Tibial artery (tissue), 4 donors: ENCODE data around the gene IL37.

Experiments
- DNase-seq, 2 donors: peaks; one replicate each; pipeline ENCODE4 v3.0.0-alpha.2; 2019
- H3K27ac ChIP-seq, 2 donors: fragments of 200-600 bp; sonication (generic) in 1 of 2; 1 replicate in 1 of 2; 2 replicates in 1 of 2; pipeline ENCODE4 v1.5.1; 2018 to 2019; ENCODE audit warnings: mild to moderate bottlenecking in 1 of 2
- H3K27me3 ChIP-seq, 2 donors: fragments of 200-600 bp; sonication (generic) in 1 of 2; one replicate each; pipeline versions ENCODE4 v1.5.1 to v1.6.0; 2016 to 2019
- H3K36me3 ChIP-seq, 3 donors: fragments of 200-600 bp; sonication (generic) in 2 of 3; one replicate each; pipeline ENCODE4 v1.5.1; 2016 to 2019; ENCODE audit warnings: mild to moderate bottlenecking in 2 of 3
- H3K4me1 ChIP-seq, 4 donors: fragments of 200-600 bp; sonication (generic) in 2 of 4; 1 replicate in 3 of 4; 2 replicates in 1 of 4; pipeline ENCODE4 v1.5.1; 2016 to 2019
- H3K4me3 ChIP-seq, 2 donors: fragments of 200-600 bp; sonication (generic) in 1 of 2; 1 replicate in 1 of 2; 2 replicates in 1 of 2; pipeline ENCODE4 v1.5.1; 2018 to 2019; ENCODE audit warnings: mild to moderate bottlenecking in 2 of 2
- H3K9me3 ChIP-seq, 3 donors: fragments of 200-600 bp; sonication (generic) in 1 of 3; one replicate each; pipeline ENCODE4 v1.5.1; 2016 to 2019
- intact Hi-C: fragments of 100-400 bp; cut with DNase I; formaldehyde crosslinking; loops from one replicate; pipeline ENCODE4 v1.15.0; 2023; ENCODE audit warnings: low total_unique reads
- TF ChIP-seq, protein P1 (sequence below), 2 experiments: fragments of 200-600 bp in 1 of 2; fragments of 450-650 bp in 1 of 2; IDR thresholded peaks; one replicate each; pipeline ENCODE4 v1.5.1; 2017 to 2019; ENCODE audit warnings: antibody characterized with exemption in 2 of 2, mild to moderate bottlenecking in 1 of 2, moderate library complexity in 1 of 2

IL37 gene

DNA sequence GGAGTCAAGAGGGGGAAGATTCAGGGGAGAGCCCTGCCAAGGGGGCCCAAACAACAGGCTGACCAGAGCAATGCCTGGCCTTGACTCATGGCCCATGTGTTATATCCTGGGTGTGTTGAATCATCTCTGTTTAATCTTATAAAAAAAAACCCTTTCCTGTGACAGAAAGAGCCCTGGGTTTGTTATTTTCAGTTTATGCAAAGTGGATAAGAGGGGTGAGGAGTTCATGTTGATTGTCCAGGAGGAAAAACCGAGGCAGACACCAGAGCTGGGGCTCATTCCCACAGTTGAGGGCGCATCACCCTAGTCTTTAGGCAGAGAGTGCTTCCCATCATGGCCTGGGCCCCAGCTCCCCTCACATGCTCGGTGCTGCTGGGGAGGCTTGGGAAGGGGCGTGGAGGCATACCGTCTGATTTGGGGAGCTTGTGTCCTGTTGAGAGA, 30.9 kb upstream of the IL37 start:
- Histone ChIP-seq H3K27ac (no peak overlapping the region), H3K27me3 (peaks cover 0 to 6% of the 10 kb centered on the region in 2 donors), H3K9me3 (no peaks in the 10 kb centered on the region), H3K36me3 (no peaks in the 10 kb centered on the region), H3K4me1 (no peaks in the 10 kb centered on the region), H3K4me3 (no peak overlapping the region)
- intact Hi-C loops, result no loop called here
- DNase-seq, result no peak
- TF ChIP-seq, protein P1, sequence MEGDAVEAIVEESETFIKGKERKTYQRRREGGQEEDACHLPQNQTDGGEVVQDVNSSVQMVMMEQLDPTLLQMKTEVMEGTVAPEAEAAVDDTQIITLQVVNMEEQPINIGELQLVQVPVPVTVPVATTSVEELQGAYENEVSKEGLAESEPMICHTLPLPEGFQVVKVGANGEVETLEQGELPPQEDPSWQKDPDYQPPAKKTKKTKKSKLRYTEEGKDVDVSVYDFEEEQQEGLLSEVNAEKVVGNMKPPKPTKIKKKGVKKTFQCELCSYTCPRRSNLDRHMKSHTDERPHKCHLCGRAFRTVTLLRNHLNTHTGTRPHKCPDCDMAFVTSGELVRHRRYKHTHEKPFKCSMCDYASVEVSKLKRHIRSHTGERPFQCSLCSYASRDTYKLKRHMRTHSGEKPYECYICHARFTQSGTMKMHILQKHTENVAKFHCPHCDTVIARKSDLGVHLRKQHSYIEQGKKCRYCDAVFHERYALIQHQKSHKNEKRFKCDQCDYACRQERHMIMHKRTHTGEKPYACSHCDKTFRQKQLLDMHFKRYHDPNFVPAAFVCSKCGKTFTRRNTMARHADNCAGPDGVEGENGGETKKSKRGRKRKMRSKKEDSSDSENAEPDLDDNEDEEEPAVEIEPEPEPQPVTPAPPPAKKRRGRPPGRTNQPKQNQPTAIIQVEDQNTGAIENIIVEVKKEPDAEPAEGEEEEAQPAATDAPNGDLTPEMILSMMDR (IDR thresholded peaks at IDR 0.05), result no peak

- Histone ChIP-seq H3K27me3 (peaks cover 0 to 6% of the 10 kb centered on the region in 2 donors), H3K4me1 (no peaks in the 10 kb centered on the region), H3K27ac (no peak overlapping the region), H3K4me3 (no peak overlapping the region), H3K9me3 (no peaks in the 10 kb centered on the region), H3K36me3 (no peaks in the 10 kb centered on the region)
- DNase-seq, result no peak
- TF ChIP-seq, protein P1 (IDR thresholded peaks at IDR 0.05), result no peak
- intact Hi-C loops, result no loop called here
Observed at GRCh38 chr2:112880696-112881095, 30.3 kb upstream of the IL37 start.

GRCh38 chr2:112881217-112881985, 29.6 kb upstream of the IL37 start:
- DNase-seq, result no peak
- intact Hi-C loops, result no loop called here
- no peaks in the 10 kb centered on the region for H3K4me1 ChIP-seq
- TF ChIP-seq, protein P1 (IDR thresholded peaks at IDR 0.05), result no peak
- no peak overlapping the region for H3K4me3 ChIP-seq
- peaks cover 0 to 6% of the 10 kb centered on the region in 2 donors for H3K27me3 ChIP-seq
- no peaks in the 10 kb centered on the region for H3K9me3 ChIP-seq
- H3K27ac ChIP-seq, result no peak overlapping the region
- H3K36me3 ChIP-seq, result no peaks in the 10 kb centered on the region

GRCh38 chr2:112883669-112884068, 27.3 kb upstream of the IL37 start:
- Histone ChIP-seq H3K36me3 (no peaks in the 10 kb centered on the region), H3K27me3 (peaks cover 0 to 6% of the 10 kb centered on the region in 2 donors), H3K27ac (no peak overlapping the region), H3K4me3 (no peak overlapping the region), H3K4me1 (no peaks in the 10 kb centered on the region), H3K9me3 (no peaks in the 10 kb centered on the region)
- intact Hi-C loops, result no loop called here
- TF ChIP-seq, protein P1 (IDR thresholded peaks at IDR 0.05), result no peak
- no peak for DNase-seq

DNA sequence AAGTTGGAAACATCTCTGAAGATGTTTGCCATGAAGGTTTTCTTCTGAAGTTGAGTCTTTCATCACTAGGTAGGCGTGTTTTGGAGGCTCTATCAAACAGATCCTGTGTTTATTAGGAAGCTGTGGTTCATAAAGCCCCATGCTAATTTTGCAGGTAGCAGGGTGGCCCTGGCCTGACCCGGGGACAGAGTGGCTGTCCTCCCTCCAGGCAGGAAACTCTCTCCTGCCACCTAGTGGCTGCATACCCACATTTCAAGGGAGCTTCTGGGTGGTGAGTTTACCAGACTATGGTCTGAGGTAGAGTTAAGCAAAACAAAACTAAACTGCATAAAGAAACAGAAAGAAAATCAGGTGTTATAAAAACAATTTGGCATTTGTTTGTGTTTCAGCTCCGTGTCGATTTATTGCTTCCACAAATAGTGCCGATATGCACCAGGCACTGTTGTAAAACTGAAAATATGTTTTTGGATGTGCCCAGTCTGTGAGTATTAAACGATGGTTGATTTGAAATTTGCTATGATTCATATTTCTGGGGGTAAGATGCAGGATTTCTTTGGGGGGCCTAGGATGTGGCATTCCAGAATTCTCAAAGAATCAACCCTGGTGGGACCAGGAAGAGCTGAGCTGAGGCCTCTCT, 26.0 kb upstream of the IL37 start:
- no peak for DNase-seq
- H3K4me1 ChIP-seq, result no peaks in the 10 kb centered on the region
- H3K9me3 ChIP-seq, result no peaks in the 10 kb centered on the region
- TF ChIP-seq, protein P1 (IDR thresholded peaks at IDR 0.05), result peak; percentile 31 to 33
- H3K27ac ChIP-seq, result no peak overlapping the region
- intact Hi-C loops, result no loop called here
- H3K4me3 ChIP-seq, result no peak overlapping the region
- H3K36me3 ChIP-seq, result no peaks in the 10 kb centered on the region
- no peaks in the 10 kb centered on the region for H3K27me3 ChIP-seq
